NCI-H345 treated with DMSO at 0.1 percent for 48 hours (cell line): ENCODE data around the gene PDIA4.
A peak's percentile ranks its signal among the peaks of the same experiment; 100 is the strongest.
"Not testable (repeated sequence)": the region's sequence is repeated elsewhere in the genome, so short reads cannot be mapped to it uniquely, and the experiment has no call there.

Experiments used
- DNase-seq: peaks from one replicate; lab custom pipeline; 2025; ENCODE audit not compliant: unreplicated experiment; lab: John Stamatoyannopoulos, UW

PDIA4 gene

GRCh38 chr7:149004405-149005370 lies 23.6 kb downstream of the PDIA4 start:
- no peak for DNase-seq

GRCh38 chr7:149003560-149004305 lies 24.6 kb downstream of the PDIA4 start:
- no peak for DNase-seq

DNA sequence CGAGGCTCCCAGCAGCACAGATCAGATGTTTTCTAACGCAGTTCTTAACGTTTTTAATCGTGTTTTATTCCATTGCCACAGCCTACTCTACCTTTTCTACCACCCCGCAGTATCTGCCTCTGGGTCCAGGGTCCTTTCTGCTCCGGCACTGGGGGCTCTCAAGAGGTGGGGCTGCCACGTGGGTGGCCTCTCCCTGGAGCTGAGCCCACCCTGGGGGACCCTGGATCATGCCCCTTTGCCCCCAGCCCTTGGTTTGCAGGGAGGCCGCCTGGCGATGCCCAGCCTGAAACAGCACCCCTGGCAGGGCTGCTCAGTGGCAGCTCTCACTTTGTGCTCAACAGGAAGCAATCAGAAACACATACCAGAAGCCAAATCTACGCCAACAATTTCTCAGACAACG lies 25.3 kb downstream of the PDIA4 start:
- DNase-seq = no peak

- DNase-seq = no peak
Observed at GRCh38 chr7:149002604-149003003, 25.7 kb downstream of the PDIA4 start.

DNA sequence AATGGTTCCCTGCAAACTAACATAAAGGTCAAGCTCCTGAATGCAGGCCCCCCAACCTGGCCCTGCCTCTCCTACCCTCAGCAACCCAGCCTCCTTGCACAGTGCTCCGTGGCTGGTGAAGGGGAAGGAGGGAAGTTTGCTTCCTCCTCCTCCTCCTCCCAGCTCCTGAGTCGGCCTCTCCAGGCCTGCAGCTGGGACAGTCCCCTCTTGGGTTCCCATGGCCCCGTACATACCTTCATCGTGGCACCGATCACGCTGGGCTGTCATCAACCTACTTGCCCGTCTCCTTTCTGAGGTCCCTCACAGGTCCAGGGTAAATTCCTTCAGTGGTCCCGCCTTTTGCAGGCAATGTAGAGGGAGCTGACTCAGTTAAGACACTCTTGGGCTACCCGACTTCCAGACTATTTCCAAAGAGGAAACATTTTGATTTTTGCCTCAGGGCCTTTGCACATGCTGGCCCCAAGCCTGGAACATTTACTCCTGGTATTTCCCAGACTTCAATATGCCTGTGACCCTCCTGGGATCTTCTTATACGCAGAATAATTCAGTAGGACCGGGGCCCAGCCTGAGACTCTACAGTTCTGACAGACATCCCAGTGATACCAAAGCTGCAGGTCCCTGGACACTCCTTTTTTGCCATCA lies 26.8 kb downstream of the PDIA4 start:
- no peak for DNase-seq

DNA sequence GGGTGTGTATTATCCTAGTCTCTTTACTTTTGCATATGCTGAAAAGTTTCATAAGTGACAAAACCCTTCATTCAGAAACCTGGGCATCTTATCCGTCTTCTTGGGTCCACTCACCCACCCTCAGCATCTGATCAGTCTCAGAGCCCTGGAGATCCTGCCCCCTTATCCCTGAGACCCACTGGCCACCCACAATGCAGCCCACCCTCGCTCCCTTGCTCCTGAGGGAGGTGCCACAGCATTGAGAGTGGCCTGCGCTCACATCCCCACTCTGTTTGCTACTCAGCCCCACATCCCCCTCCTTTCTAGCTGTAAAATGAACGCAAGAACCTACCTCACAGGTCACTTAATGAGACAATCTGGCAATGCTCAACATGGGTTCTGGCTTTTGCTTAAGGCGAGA lies 27.3 kb downstream of the PDIA4 start:
- no peak for DNase-seq

DNA sequence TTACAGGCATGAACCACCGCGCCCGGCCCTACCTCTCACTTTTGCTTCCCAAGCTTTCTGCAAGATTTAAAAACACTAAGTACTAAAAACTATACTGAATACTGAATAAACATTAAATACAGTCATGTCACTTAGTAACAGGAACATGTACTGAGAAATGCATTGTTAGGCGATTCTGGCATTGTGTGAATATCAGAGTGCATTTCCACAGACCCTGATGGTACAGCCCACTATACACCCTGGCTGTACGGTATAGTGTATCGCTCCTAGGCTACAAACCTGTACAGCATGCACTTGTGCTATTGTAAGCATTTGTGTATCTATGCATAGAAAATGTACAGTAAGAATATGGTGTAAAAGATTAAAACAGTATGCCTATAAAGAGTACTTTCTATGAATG lies 29.1 kb downstream of the PDIA4 start:
- DNase-seq = no peak

DNA sequence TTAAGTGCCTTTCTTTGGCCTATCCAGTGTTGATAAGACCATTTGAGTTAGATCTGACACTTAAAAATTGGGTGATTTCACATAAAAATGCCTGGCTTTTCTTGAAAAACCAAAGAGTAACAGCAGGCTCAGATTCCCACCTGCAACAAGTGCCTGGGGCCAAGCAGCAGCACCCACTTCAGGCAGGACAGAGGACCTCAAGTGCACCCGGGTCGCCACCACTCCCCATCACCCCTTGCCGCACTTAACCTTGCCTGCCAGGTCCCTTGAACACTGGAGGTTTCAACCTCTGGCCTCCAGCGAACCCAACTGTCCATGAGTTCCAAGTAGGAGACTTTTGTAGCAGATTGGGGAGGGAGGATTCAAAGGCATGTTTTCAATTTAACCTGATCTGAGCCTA lies 30.8 kb downstream of the PDIA4 start:
- DNase-seq = no peak

- DNase-seq = no peak
Observed at GRCh38 chr7:148994576-148994975, 33.7 kb downstream of the PDIA4 start.

DNA sequence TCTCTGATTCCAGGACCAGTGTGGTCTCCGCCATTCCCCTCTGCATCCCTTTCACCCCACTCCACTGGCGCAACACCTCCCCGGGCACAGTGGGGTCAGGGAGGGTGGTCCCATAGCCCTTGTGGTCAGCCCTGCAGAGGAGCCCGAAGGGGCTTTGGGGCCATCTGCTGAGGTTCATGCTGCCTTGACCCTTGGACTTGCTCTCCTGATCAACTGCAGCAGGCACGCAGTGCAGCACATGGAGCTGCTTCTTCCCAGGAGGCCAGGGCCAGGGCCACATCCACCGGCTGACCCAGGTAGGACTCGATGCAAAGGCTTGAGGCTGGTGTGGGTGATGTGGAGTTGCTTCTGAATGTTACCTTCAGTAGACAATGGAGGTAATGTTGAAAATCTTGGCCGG lies 35.1 kb downstream of the PDIA4 start:
- no peak for DNase-seq

- DNase-seq = no peak
Observed at GRCh38 chr7:148991536-148991935, 36.8 kb downstream of the PDIA4 start.

DNA sequence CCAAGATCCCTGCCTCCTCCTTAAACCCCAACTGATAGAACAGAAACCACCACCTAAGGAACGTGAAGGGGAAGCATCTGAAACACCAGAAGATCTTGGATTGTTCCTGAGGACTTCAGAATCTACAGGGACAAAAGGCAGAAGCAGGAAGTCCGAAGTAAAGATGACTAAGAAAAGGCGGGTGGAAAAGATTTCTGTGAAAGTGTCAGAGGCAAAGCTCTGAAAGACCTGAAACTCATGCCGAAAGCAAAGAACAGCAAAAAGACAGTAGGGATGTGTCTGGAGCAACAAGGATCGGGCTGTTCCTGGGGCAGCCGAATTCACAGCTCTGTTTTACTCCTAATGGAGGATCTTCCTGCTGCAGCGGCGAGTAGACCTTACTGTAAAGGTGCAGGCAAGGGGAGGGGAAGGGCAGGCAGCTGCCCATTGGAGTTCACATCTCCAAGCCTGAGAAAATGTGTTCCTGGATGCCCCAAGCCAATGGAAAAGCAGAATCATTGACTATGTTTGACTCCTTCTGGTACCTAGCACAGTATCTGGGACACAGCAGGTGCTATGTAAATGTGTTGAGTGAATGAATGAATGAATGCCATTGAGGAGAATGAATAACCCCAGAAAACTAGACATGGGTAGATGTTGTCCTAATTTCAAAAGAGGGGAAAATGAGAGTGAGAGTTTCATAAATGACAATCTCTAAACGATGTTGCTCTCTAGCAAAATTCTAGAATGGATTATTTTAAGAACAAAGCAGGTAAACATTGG lies 40.4 kb downstream of the PDIA4 start:
- no peak for DNase-seq

GRCh38 chr7:148987010-148987750 lies 41.1 kb downstream of the PDIA4 start:
- DNase-seq = peak; percentile 86

GRCh38 chr7:148986742-148987009 lies 41.6 kb downstream of the PDIA4 start:
- no peak for DNase-seq

GRCh38 chr7:148983200-148984146 lies 44.8 kb downstream of the PDIA4 start:
- peak; percentile 85 for DNase-seq

DNA sequence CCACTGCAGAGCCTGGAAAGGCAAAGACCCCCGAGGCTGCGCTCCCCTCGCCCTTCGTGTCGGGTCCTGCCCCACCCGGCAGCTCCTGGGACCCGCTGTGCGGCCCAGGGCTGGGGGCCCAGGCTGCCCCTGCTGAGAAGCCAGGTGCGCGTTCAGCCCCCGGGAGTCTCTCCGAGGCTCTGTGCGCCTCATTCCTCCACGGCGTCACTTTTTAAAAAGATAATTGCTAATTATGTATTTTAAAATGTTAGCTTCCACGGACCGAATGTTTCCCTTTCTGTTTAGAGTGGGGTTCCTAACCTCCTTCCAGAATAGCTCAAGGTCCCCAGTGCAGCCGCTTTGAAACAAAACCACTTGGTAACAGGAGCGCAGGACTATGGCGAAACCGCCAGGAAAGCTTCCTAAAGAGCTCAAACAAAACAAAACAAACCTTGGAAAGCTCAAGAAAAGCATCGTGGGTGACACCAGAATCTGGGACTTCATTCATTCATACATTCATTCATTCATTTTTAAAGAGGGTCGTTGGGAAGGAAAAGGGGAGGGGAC lies 45.6 kb downstream of the PDIA4 start:
- DNase-seq = peak; percentile 26

DNA sequence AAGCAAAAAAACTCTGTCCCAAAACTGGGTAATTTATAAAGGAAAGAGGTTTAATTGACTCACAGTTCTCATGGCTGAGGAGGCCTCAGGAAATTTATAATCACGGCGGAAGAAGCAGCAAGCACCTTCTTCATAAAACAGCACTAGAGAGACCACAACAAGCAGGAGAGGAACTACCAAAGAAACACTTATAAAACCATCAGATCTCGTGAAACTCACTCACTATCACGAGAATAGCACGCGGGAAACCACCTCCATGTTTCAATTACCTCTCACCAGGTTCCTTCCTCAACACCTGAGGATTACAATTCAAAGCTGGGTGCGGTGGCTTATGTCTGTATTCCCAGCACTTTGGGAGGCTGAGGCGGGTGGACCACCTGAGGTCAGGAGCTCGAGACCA lies 48.5 kb downstream of the PDIA4 start:
- no peak for DNase-seq

GRCh38 chr7:148979072-148979471 lies 49.2 kb downstream of the PDIA4 start:
- not testable (repeated sequence) for DNase-seq

- no peak for DNase-seq
Observed at GRCh38 chr7:148978091-148978490, 50.2 kb downstream of the PDIA4 start.
